WTC11 (cell line): Measurements from ENCODE around the gene ICE2.

Experiments used
- AFF4 ChIP-seq: sonication (generic); formaldehyde crosslinking; IDR thresholded peaks from 2 replicates; pipeline ENCODE4 v1.8.1; 2023; ENCODE audit warnings: mild to moderate bottlenecking, missing genetic modification reagents, borderline replicate concordance
- ARID4B ChIP-seq: sonication (generic); formaldehyde crosslinking; IDR thresholded peaks from 2 replicates; pipeline ENCODE4 v1.8.0; 2023; ENCODE audit warnings: missing genetic modification reagents, mild to moderate bottlenecking, borderline replicate concordance
- ATF3 ChIP-seq: sonication (generic); formaldehyde crosslinking; conservative IDR thresholded peaks from 2 replicates; pipeline ENCODE4 v1.8.1; 2022; ENCODE audit warnings: mild to moderate bottlenecking, missing genetic modification reagents
- CBFB ChIP-seq: sonication (generic); formaldehyde crosslinking; IDR thresholded peaks from 2 replicates; pipeline ENCODE4 v1.8.1; 2022; ENCODE audit warnings: mild to moderate bottlenecking, low read depth, missing genetic modification reagents
- HMGXB4 ChIP-seq: sonication (generic); formaldehyde crosslinking; IDR thresholded peaks from 2 replicates; pipeline ENCODE4 v1.8.1; 2023; ENCODE audit warnings: mild to moderate bottlenecking, moderate library complexity, missing genetic modification reagents
- NR2C2 ChIP-seq: sonication (generic); formaldehyde crosslinking; IDR thresholded peaks from 2 replicates; pipeline ENCODE4 v1.8.0; 2022; ENCODE audit warnings: mild to moderate bottlenecking, missing genetic modification reagents
- TEAD1 ChIP-seq: sonication (generic); formaldehyde crosslinking; IDR thresholded peaks from 2 replicates; pipeline ENCODE4 v1.8.0; 2022; ENCODE audit warnings: mild to moderate bottlenecking, missing genetic modification reagents
- ZBTB21 ChIP-seq: sonication (generic); formaldehyde crosslinking; IDR thresholded peaks from 2 replicates; pipeline ENCODE4 v1.8.1; 2023; ENCODE audit warnings: mild to moderate bottlenecking, missing genetic modification reagents, borderline replicate concordance
- ZNF121 ChIP-seq: sonication (generic); formaldehyde crosslinking; IDR thresholded peaks from 2 replicates; pipeline ENCODE4 v1.8.0; 2023; ENCODE audit warnings: missing genetic modification reagents
- ZNF263 ChIP-seq: sonication (generic); formaldehyde crosslinking; IDR thresholded peaks from 2 replicates; pipeline ENCODE4 v1.8.1; 2022; ENCODE audit warnings: low read depth, mild to moderate bottlenecking, moderate library complexity, missing genetic modification reagents
- TF ChIP-seq, protein P1 (sequence below): fragments of 200-600 bp; IDR thresholded peaks from 2 replicates; pipeline ENCODE4 v1.8.0; 2022; ENCODE audit warnings: antibody characterized with exemption
- TF ChIP-seq, protein P2 (sequence below): sonication (generic); formaldehyde crosslinking; IDR thresholded peaks from 2 replicates; pipeline ENCODE4 v1.8.1; 2023; ENCODE audit warnings: mild to moderate bottlenecking, missing genetic modification reagents, moderate library complexity
- TF ChIP-seq, protein P3 (sequence below): fragments of 250-450 bp; sonication (Bioruptor Pico); IDR thresholded peaks from 2 replicates; pipeline ENCODE4 v1.9.0; 2021; ENCODE audit warnings: mild to moderate bottlenecking

DNA sequence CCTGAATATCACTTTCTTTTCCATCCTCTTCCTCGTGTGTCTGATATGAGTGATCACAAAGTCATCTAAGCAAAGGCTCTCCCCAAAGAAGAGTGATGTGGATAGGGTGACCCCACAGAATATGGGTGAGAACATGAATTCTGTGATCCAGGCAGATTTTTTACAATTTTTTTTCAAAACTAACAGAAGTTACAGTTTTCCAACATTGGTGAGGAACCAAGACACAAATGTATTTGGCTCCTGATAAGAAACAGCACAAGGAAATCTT is 108.1 kb downstream of the ICE2 start:
- TF ChIP-seq, protein P1, sequence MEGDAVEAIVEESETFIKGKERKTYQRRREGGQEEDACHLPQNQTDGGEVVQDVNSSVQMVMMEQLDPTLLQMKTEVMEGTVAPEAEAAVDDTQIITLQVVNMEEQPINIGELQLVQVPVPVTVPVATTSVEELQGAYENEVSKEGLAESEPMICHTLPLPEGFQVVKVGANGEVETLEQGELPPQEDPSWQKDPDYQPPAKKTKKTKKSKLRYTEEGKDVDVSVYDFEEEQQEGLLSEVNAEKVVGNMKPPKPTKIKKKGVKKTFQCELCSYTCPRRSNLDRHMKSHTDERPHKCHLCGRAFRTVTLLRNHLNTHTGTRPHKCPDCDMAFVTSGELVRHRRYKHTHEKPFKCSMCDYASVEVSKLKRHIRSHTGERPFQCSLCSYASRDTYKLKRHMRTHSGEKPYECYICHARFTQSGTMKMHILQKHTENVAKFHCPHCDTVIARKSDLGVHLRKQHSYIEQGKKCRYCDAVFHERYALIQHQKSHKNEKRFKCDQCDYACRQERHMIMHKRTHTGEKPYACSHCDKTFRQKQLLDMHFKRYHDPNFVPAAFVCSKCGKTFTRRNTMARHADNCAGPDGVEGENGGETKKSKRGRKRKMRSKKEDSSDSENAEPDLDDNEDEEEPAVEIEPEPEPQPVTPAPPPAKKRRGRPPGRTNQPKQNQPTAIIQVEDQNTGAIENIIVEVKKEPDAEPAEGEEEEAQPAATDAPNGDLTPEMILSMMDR = no peak
- TF ChIP-seq CBFB (CRISPR knock-in tag) = no peak
- no peak for TF ChIP-seq ZNF121 (CRISPR knock-in tag)
- TF ChIP-seq ATF3 (CRISPR knock-in tag) = no peak
- TF ChIP-seq, protein P2, sequence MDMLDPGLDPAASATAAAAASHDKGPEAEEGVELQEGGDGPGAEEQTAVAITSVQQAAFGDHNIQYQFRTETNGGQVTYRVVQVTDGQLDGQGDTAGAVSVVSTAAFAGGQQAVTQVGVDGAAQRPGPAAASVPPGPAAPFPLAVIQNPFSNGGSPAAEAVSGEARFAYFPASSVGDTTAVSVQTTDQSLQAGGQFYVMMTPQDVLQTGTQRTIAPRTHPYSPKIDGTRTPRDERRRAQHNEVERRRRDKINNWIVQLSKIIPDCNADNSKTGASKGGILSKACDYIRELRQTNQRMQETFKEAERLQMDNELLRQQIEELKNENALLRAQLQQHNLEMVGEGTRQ (CRISPR knock-in tag) = no peak
- TF ChIP-seq ARID4B (CRISPR knock-in tag) = no peak
- TF ChIP-seq ZNF263 (CRISPR knock-in tag) = no peak
- no peak for TF ChIP-seq HMGXB4 (CRISPR knock-in tag)
- no peak for TF ChIP-seq TEAD1 (CRISPR knock-in tag)
- no peak for TF ChIP-seq NR2C2 (CRISPR knock-in tag)
- no peak for TF ChIP-seq AFF4
- no peak for TF ChIP-seq ZBTB21 (CRISPR knock-in tag)
- TF ChIP-seq, protein P3, sequence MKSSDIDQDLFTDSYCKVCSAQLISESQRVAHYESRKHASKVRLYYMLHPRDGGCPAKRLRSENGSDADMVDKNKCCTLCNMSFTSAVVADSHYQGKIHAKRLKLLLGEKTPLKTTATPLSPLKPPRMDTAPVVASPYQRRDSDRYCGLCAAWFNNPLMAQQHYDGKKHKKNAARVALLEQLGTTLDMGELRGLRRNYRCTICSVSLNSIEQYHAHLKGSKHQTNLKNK (CRISPR knock-in tag) = no peak
